Globus pallidus (tissue), 1 donor: ENCODE results near the gene GNL3.
A peak's percentile ranks its signal among the peaks of the same experiment; 100 is the strongest.
"Not testable (repeated sequence)": the region's sequence is repeated elsewhere in the genome, so short reads cannot be mapped to it uniquely, and the experiment has no call there.

Experiments
- DNase-seq: peaks from one replicate; pipeline ENCODE4 v3.0.0-alpha.2; 2015; ENCODE audit warnings: low spot score

GNL3 gene

GRCh38 chr3:52721002-52721729 lies 35.3 kb downstream of the GNL3 start:
- DNase-seq, result peak; percentile 70

GRCh38 chr3:52721730-52722008 lies 35.8 kb downstream of the GNL3 start:
- DNase-seq, result no peak

DNA sequence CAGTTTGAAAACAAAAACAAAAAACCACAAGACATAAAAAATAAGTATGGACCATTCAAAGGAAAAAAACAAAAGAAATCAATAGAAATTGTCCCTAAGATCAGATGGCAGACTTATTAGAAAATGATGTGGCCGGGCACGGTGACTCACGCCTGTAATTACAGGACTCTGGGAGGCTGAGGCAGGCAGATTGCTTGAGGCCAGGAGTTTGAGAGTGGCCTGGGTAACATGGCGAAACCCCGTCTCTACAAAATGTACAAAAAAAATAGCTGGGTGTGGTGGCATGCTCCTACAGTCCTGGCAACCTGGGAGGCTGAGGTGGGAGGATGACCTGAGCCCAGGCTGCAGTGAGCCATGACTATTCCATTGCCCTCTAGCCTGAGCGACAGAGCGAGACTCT lies 36.7 kb downstream of the GNL3 start:
- no peak for DNase-seq

DNA sequence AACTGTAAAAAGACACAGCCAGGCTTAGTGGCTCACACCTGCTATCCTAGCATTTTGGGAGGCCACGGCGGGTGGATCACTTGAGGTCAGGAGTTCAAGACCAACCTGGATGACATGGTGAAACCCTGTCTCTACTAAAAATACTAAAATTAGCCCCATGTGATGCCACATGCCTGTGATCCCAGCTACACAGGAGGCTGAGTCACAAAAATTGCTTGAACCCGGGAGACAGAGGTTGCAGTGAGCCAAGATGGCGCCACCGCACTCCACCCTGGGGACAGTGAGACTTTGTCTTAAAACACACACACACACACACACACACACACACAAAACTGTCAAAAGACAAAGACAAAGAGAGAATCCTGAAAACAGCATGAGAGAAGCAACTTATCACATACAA lies 38.1 kb downstream of the GNL3 start:
- DNase-seq, result no peak

GRCh38 chr3:52724511-52724910 lies 38.7 kb downstream of the GNL3 start:
- DNase-seq, result no peak

DNA sequence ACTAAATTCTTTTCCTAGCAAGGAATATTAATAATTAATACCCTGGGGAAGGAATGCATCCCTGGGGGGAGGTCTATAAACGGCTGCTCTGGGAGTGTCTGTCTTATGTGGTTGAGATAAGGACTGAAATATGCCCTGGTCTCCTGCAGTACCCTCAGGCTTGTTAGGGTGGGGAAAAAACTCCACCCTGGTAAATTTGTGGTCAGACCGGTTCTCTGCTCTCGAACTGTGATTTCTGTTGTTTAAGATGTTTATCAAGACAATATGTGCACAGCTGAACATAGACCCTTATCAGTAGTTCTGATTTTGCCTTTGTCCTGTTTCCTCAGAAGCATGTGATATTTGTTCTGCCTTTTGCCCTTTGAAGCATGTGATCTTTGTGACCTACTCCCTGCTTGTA lies 42.9 kb downstream of the GNL3 start:
- DNase-seq, result not testable (repeated sequence)

DNA sequence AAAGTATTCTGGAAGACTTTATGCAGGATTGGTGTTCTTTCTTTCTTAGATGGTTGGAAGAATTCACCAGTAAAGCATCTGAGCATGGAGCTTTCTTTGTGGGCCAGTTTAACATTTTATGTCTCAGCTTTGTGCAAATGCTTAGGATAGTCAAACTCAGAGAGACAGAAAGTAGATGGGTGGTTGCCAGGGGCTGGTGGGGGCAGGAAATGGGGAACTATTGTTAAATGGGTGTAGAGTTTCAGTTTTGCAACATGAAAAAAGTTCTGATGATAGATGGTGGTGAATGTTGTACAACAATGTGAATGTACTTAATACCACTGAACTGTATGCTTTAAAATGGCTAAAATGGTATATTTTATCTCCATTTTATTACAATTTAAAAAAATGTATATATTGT lies 44.8 kb downstream of the GNL3 start:
- no peak for DNase-seq

DNA sequence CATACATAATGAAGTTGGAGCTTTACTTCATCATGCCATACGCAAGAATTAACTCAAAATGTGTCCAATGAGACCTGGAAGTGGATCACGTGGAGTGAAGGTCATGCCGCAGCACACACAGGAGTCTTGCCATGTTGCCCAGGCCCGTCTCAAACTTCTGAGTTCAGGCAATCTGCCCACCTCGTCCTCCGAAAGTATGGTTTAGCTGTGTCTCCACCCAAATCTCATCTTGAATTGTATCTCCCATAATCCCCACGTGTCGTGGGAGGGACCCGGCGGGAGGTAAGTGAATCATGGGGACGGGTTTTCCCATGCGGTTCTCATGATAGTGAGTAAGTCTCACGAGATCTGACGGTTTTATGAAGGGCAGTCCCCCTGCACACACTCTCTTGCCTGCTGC lies 45.8 kb downstream of the GNL3 start:
- DNase-seq, result no peak

- no peak for DNase-seq
These were observed 47.5 kb downstream of the GNL3 start for GRCh38 chr3:52733256-52733891.

- no peak for DNase-seq
These were observed 53.9 kb downstream of the GNL3 start for GRCh38 chr3:52739730-52740129.

DNA sequence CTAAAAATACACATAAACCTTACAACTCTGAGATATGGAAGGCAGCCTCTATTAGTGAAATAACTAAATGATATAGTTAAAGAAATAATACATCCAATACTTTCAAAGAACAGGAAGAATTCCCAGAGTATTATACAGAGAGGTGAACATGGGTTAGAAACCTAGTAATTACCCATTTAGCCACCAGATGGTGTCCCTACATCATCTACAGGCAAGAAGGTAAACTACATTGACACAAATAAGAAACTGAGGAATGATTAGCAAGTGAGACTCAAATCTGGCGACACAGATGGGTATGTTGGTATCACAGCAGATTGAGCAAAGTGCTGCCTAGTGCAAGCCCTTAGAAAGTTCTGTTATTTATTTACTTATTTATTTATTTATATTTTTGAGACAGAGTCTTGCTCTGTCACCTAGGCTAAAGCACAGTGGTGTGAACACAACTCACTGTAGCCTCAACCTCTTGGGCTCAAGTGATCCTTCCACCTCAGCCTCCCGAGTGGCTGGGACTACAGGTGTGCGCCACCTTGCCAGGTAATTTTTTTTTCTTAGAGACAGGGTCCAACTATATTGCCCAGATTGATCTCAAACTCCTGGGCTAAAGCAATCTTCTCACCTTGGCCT lies 56.7 kb downstream of the GNL3 start:
- DNase-seq, result no peak

GRCh38 chr3:52743152-52743551 lies 57.3 kb downstream of the GNL3 start:
- DNase-seq, result no peak

DNA sequence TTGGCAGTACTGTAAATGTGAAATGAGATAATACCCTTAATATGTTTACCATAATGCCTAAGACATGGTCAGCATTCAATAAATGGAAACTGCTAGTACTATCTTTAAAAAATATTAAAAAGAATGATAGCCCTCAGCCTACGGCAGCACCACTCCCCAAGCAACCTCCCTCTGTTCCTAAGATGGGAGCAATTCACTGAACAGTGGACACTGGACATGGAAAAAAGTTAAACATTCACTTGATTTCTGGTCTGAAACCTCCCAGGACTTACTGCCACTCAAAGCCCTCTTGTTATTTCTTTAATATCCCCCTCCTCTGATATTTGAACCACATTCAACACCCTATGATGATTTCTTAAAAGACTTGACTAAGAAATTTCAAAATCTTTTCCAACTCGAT lies 57.9 kb downstream of the GNL3 start:
- DNase-seq, result no peak
